ENCODE measurements around the gene USP5.

Gene USP5

GRCh38 chr12:6825398-6826124, 26.4 kb upstream of the USP5 start:
- FAIRE-seq (peak; percentile 57), DNase-seq (ENCODE audit: insufficient read length, low spot score) (peak; percentile 97)

- FAIRE-seq (no peak), DNase-seq (ENCODE audit: insufficient read length, low spot score) (no peak)
Observed at GRCh38 chr12:6826125-6826733, 25.7 kb upstream of the USP5 start.

- no peak for FAIRE-seq
Observed at GRCh38 chr12:6826734-6827436, 25.1 kb upstream of the USP5 start.

GRCh38 chr12:6827437-6827911, 24.5 kb upstream of the USP5 start:
- FAIRE-seq (no peak), DNase-seq (ENCODE audit: insufficient read length, low spot score) (no peak)

More at GRCh38 chr12:6826734-6827436, 25.1 kb upstream of the USP5 start:
- DNase-seq (ENCODE audit: insufficient read length, low spot score): no peak

- FAIRE-seq (no peak), DNase-seq (ENCODE audit: insufficient read length, low spot score) (no peak)
Observed at GRCh38 chr12:6827982-6828780, 23.8 kb upstream of the USP5 start, which contains the start of gene P3H3. TSS of gene P3H3 (plus strand) at chr12:6828407. CDS start at chr12:6828441, 34 bp downstream.

GRCh38 chr12:6828781-6829535, 23.0 kb upstream of the USP5 start:
- FAIRE-seq (no peak), DNase-seq (ENCODE audit: insufficient read length, low spot score) (no peak)

GRCh38 chr12:6829536-6830220, 22.3 kb upstream of the USP5 start:
- DNase-seq (ENCODE audit: insufficient read length, low spot score) (no peak), FAIRE-seq (no peak)

- no peak for FAIRE-seq
- DNase-seq (ENCODE audit: insufficient read length, low spot score): no peak
Observed at GRCh38 chr12:6830286-6830890, 21.6 kb upstream of the USP5 start.

GRCh38 chr12:6830999-6831398, 21.0 kb upstream of the USP5 start:
- DNase-seq (ENCODE audit: insufficient read length, low spot score): no peak
- FAIRE-seq: no peak

GRCh38 chr12:6831450-6831995, 20.4 kb upstream of the USP5 start:
- no peak for FAIRE-seq
- no peak for DNase-seq (ENCODE audit: insufficient read length, low spot score)

GRCh38 chr12:6832125-6832524, 19.8 kb upstream of the USP5 start:
- DNase-seq (ENCODE audit: insufficient read length, low spot score) (no peak), FAIRE-seq (no peak)

GRCh38 chr12:6833189-6833890, 18.6 kb upstream of the USP5 start:
- FAIRE-seq: no peak
- DNase-seq (ENCODE audit: insufficient read length, low spot score): no peak

GRCh38 chr12:6834254-6834653, 17.7 kb upstream of the USP5 start:
- no peak for FAIRE-seq
- DNase-seq (ENCODE audit: insufficient read length, low spot score): no peak

- DNase-seq (ENCODE audit: insufficient read length, low spot score) (no peak), FAIRE-seq (no peak)
Observed at GRCh38 chr12:6834873-6835272, 17.1 kb upstream of the USP5 start.

- no peak for FAIRE-seq
Observed at GRCh38 chr12:6836851-6837250, 15.1 kb upstream of the USP5 start.

GRCh38 chr12:6837370-6838060, 14.4 kb upstream of the USP5 start:
- DNase-seq (ENCODE audit: insufficient read length, low spot score) (no peak), FAIRE-seq (no peak)

More at GRCh38 chr12:6836851-6837250, 15.1 kb upstream of the USP5 start:
- DNase-seq (ENCODE audit: insufficient read length, low spot score): no peak

- DNase-seq (ENCODE audit: insufficient read length, low spot score) (no peak), FAIRE-seq (no peak)
Observed at GRCh38 chr12:6838854-6839253, 13.1 kb upstream of the USP5 start.
